Hindlimb muscle (tissue), 1 donor: Measurements from ENCODE around the gene NRP2. TPM values are rescaled to one million over a fixed set of nuclear protein-coding genes. Genes with fewer than 3 reads are reported as not detected.

Experiments
- DNase-seq: peaks from one replicate; pipeline ENCODE4 v3.0.0-alpha.2; 2013
- polyA plus RNA-seq: library from polyadenylated mRNA; unstranded; fragments of 120-200 nt; gene quantifications from one replicate; pipeline ENCODE4 v1.2.1, GENCODE V29; 2013; ENCODE audit not compliant: insufficient read length

NRP2 gene
- polyA plus RNA-seq, 1 donor: 11.1 TPM

- no peak for DNase-seq
Observed at GRCh38 chr2:205757271-205757670, 75.0 kb downstream of the NRP2 start.

GRCh38 chr2:205758051-205758450, 75.8 kb downstream of the NRP2 start:
- DNase-seq: no peak

- no peak for DNase-seq
Observed at GRCh38 chr2:205758500-205758899, 76.2 kb downstream of the NRP2 start.

GRCh38 chr2:205759257-205759656, 77.0 kb downstream of the NRP2 start:
- no peak for DNase-seq

GRCh38 chr2:205759732-205760131, 77.4 kb downstream of the NRP2 start:
- no peak for DNase-seq

- no peak for DNase-seq
Observed at GRCh38 chr2:205760157-205760556, 77.9 kb downstream of the NRP2 start.

- no peak for DNase-seq
Observed at GRCh38 chr2:205761421-205761820, 79.1 kb downstream of the NRP2 start.

GRCh38 chr2:205762881-205763280, 80.6 kb downstream of the NRP2 start:
- DNase-seq: no peak

GRCh38 chr2:205763708-205764211, 81.5 kb downstream of the NRP2 start:
- no peak for DNase-seq

- DNase-seq: no peak
Observed at GRCh38 chr2:205764270-205764746, 82.0 kb downstream of the NRP2 start.

GRCh38 chr2:205765151-205765550, 82.8 kb downstream of the NRP2 start:
- DNase-seq: no peak

GRCh38 chr2:205766779-205767359, 84.6 kb downstream of the NRP2 start:
- DNase-seq: peak; percentile 60

GRCh38 chr2:205767617-205768016, 85.3 kb downstream of the NRP2 start:
- DNase-seq: no peak

- DNase-seq: no peak
Observed at GRCh38 chr2:205768341-205768740, 86.0 kb downstream of the NRP2 start.

GRCh38 chr2:205768815-205769494, 86.7 kb downstream of the NRP2 start:
- DNase-seq: no peak

GRCh38 chr2:205769495-205769850, 87.2 kb downstream of the NRP2 start:
- DNase-seq: no peak

- DNase-seq: no peak
Observed at GRCh38 chr2:205769879-205770278, 87.6 kb downstream of the NRP2 start.

GRCh38 chr2:205770577-205770976, 88.3 kb downstream of the NRP2 start:
- DNase-seq: no peak

GRCh38 chr2:205771031-205771430, 88.7 kb downstream of the NRP2 start:
- no peak for DNase-seq

- DNase-seq: no peak
Observed at GRCh38 chr2:205771666-205772065, 89.4 kb downstream of the NRP2 start.

- no peak for DNase-seq
Observed at GRCh38 chr2:205772983-205773382, 90.7 kb downstream of the NRP2 start.

- no peak for DNase-seq
Observed at GRCh38 chr2:205773989-205774388, 91.7 kb downstream of the NRP2 start.

GRCh38 chr2:205775097-205775877, 93.0 kb downstream of the NRP2 start:
- peak; percentile 50 for DNase-seq

GRCh38 chr2:205776139-205776538, 93.8 kb downstream of the NRP2 start:
- no peak for DNase-seq
